HFFc6 (cell line): ENCODE data around the gene NUDT3. TPM values are rescaled to one million over a fixed set of nuclear protein-coding genes. Genes with fewer than 3 reads are reported as not detected.

Experiments
- DNase-seq: peaks from one replicate; pipeline ENCODE4 v3.0.0-alpha.2; 2018
- H3K27ac Mint-ChIP-seq: 2 replicates; pipeline ENCODE4 v1.8.0; 2020; ENCODE audit warnings: mild to moderate bottlenecking, mixed read lengths
- H3K27me3 Mint-ChIP-seq: 2 replicates; pipeline ENCODE4 v1.8.0; 2021; ENCODE audit warnings: mild to moderate bottlenecking, moderate library complexity, mixed read lengths; ENCODE audit not compliant: insufficient read depth
- H3K36me3 Mint-ChIP-seq: 2 replicates; pipeline ENCODE4 v1.8.0; 2021; ENCODE audit warnings: low read depth, mixed read lengths
- H3K4me1 Mint-ChIP-seq: 2 replicates; pipeline ENCODE4 v1.8.0; 2020; ENCODE audit warnings: low read depth, mixed read lengths
- H3K4me3 Mint-ChIP-seq: 2 replicates; pipeline ENCODE4 v1.8.0; 2020; ENCODE audit warnings: mild to moderate bottlenecking, moderate library complexity, mixed read lengths
- H3K9me3 Mint-ChIP-seq: 2 replicates; pipeline ENCODE4 v1.8.0; 2020; ENCODE audit warnings: mild to moderate bottlenecking, mixed read lengths
- CTCF ChIP-seq: fragments of 200-600 bp; sonication (generic); IDR thresholded peaks from 2 replicates; pipeline ENCODE4 v1.5.0; 2021; ENCODE audit warnings: antibody characterized with exemption, mild to moderate bottlenecking
- total RNA-seq, 6 experiments: library from RNA; stranded (reverse); fragmentation: NEBNext Ultra II Directional; extraction: Animal tissue kit (Norgen Biotek cat#: 25700); gene quantifications; 2 replicates in 1 of 6; 3 replicates in 5 of 6; pipeline ENCODE4 v1.2.3, GENCODE V29; 2021

NUDT3 gene
- total RNA-seq, 6 experiments from 2014 or later, result 11.3 to 18.9 (median 16.6) TPM

- Mint-ChIP-seq H3K9me3 (no peaks in the 10 kb centered on the region), H3K36me3 (no peaks in the 10 kb centered on the region; the same call in 1 of the 2 replicates), H3K27me3 (no peaks in the 10 kb centered on the region), H3K4me3 (no peak overlapping the region), H3K27ac (no peak overlapping the region), H3K4me1 (peaks cover 35% of the 10 kb centered on the region)
- no peak for DNase-seq
- no peak for TF ChIP-seq CTCF
Observed at GRCh38 chr6:34342247-34342646, 50.2 kb downstream of the NUDT3 start.

GRCh38 chr6:34341481-34341971 lies 50.9 kb downstream of the NUDT3 start:
- no peaks in the 10 kb centered on the region for H3K27me3 Mint-ChIP-seq
- peak; percentile 38 for DNase-seq
- no peak for TF ChIP-seq CTCF
- no peak overlapping the region for H3K4me3 Mint-ChIP-seq
- peaks cover 35% of the 10 kb centered on the region for H3K4me1 Mint-ChIP-seq
- H3K9me3 Mint-ChIP-seq, result no peaks in the 10 kb centered on the region
- H3K36me3 Mint-ChIP-seq, result no peaks in the 10 kb centered on the region; the same call in 1 of the 2 replicates
- peak overlapping the region; percentile 17; the same call in 1 of the 2 replicates for H3K27ac Mint-ChIP-seq

GRCh38 chr6:34340906-34341480 lies 51.5 kb downstream of the NUDT3 start:
- H3K4me1 Mint-ChIP-seq, result peaks cover 35% of the 10 kb centered on the region
- no peaks in the 10 kb centered on the region for H3K27me3 Mint-ChIP-seq
- DNase-seq, result no peak
- H3K4me3 Mint-ChIP-seq, result no peak overlapping the region
- H3K9me3 Mint-ChIP-seq, result no peaks in the 10 kb centered on the region
- H3K27ac Mint-ChIP-seq, result peak overlapping the region; percentile 17; the same call in 1 of the 2 replicates
- TF ChIP-seq CTCF, result no peak
- no peaks in the 10 kb centered on the region; the same call in 1 of the 2 replicates for H3K36me3 Mint-ChIP-seq

GRCh38 chr6:34340394-34340793 lies 52.1 kb downstream of the NUDT3 start:
- Mint-ChIP-seq H3K4me1 (peaks cover 35% of the 10 kb centered on the region), H3K27me3 (no peaks in the 10 kb centered on the region), H3K27ac (no peak overlapping the region), H3K4me3 (no peak overlapping the region), H3K36me3 (no peaks in the 10 kb centered on the region; the same call in 1 of the 2 replicates), H3K9me3 (no peaks in the 10 kb centered on the region)
- TF ChIP-seq CTCF, result no peak
- DNase-seq, result no peak

GRCh38 chr6:34339971-34340370 lies 52.5 kb downstream of the NUDT3 start:
- H3K4me3 Mint-ChIP-seq, result no peak overlapping the region
- H3K9me3 Mint-ChIP-seq, result no peaks in the 10 kb centered on the region
- H3K27ac Mint-ChIP-seq, result no peak overlapping the region
- H3K36me3 Mint-ChIP-seq, result no peaks in the 10 kb centered on the region; the same call in 1 of the 2 replicates
- H3K4me1 Mint-ChIP-seq, result peaks cover 37% of the 10 kb centered on the region
- no peaks in the 10 kb centered on the region for H3K27me3 Mint-ChIP-seq
- TF ChIP-seq CTCF, result no peak
- no peak for DNase-seq
